Calu3 (cell line): ENCODE data around the gene WDCP. TPM values are rescaled to one million over a fixed set of nuclear protein-coding genes. Genes with fewer than 3 reads are reported as not detected.

Source experiments
- BruUV-seq: library from RNA; stranded (reverse); fragments of 400-500 nt; replicated peaks from 2 replicates; lab custom pipeline; 2021; lab: Mats Ljungman, UMichigan
- CTCF ChIA-PET: fragments of 300-600 bp; sonication (Branson Sonifier 250); formaldehyde crosslinking; loops from one replicate; lab custom pipeline; 2022; ENCODE audit warnings: antibody characterized with exemption; lab: Charles Lee
- DNase-seq: peaks from one replicate; pipeline ENCODE4 v3.0.0; 2022
- H3K27ac Mint-ChIP-seq: one replicate; pipeline ENCODE4 v1.8.0; 2022; ENCODE audit warnings: mixed read lengths; ENCODE audit not compliant: unreplicated experiment
- H3K27me3 Mint-ChIP-seq: one replicate; pipeline ENCODE4 v1.8.0; 2022; ENCODE audit warnings: mixed read lengths; ENCODE audit not compliant: unreplicated experiment
- H3K36me3 Mint-ChIP-seq: one replicate; pipeline ENCODE4 v1.8.0; 2022; ENCODE audit warnings: mild to moderate bottlenecking, moderate library complexity, mixed read lengths; ENCODE audit not compliant: insufficient read depth, unreplicated experiment
- H3K4me1 Mint-ChIP-seq: one replicate; pipeline ENCODE4 v1.8.0; 2022; ENCODE audit warnings: mild to moderate bottlenecking, low read depth, mixed read lengths; ENCODE audit not compliant: unreplicated experiment
- H3K4me3 Mint-ChIP-seq: one replicate; pipeline ENCODE4 v1.8.0; 2022; ENCODE audit warnings: mild to moderate bottlenecking, low read depth, moderate library complexity, mixed read lengths; ENCODE audit not compliant: unreplicated experiment
- H3K9me3 Mint-ChIP-seq: one replicate; pipeline ENCODE4 v1.8.0; 2022; ENCODE audit warnings: low read depth, mixed read lengths; ENCODE audit not compliant: unreplicated experiment
- CTCF ChIP-seq: fragments of 200-600 bp; IDR thresholded peaks from one replicate; pipeline ENCODE4 v1.8.0; 2022; ENCODE audit warnings: antibody characterized with exemption; ENCODE audit not compliant: unreplicated experiment
- intact Hi-C: fragments of 100-400 bp; cut with micrococcal nuclease; formaldehyde crosslinking; loops from one replicate; pipeline ENCODE4 v1.10.0; 2022; ENCODE audit not compliant: unreplicated experiment
- total RNA-seq: library from RNA; stranded (reverse); gene quantifications from 2 replicates; pipeline ENCODE4 v1.2.3, GENCODE V29; 2022

Gene WDCP
- total RNA-seq, 1 experiment from 2014 or later = 17.2 TPM

- BruUV-seq = no TSS peak
- Mint-ChIP-seq H3K9me3 (no peaks in the 10 kb centered on the region), H3K36me3 (peaks cover 33% of the 10 kb centered on the region), H3K27me3 (no peaks in the 10 kb centered on the region), H3K4me1 (peaks cover 10% of the 10 kb centered on the region), H3K4me3 (no peak overlapping the region), H3K27ac (no peak overlapping the region)
- no peak for TF ChIP-seq CTCF
- CTCF ChIA-PET = interaction anchor here (0.7 kb wide), 1 partner anchor 70 kb away, joined by 5 read pairs; no protein-coding TSS in a partner anchor
- intact Hi-C loops = no loop called here
- no peak for DNase-seq
These were observed 39.8 kb upstream of the WDCP start for GRCh38 chr2:24087032-24087431.

GRCh38 chr2:24086241-24086640 is 39.0 kb upstream of the WDCP start:
- no peak for TF ChIP-seq CTCF
- CTCF ChIA-PET = interaction anchor here (0.7 kb wide), 2 partner anchors 21 to 1330 kb away, joined by 3 to 4 read pairs; no protein-coding TSS in a partner anchor
- DNase-seq = no peak
- H3K4me3 Mint-ChIP-seq = no peak overlapping the region
- no peaks in the 10 kb centered on the region for H3K9me3 Mint-ChIP-seq
- H3K4me1 Mint-ChIP-seq = peaks cover 10% of the 10 kb centered on the region
- H3K36me3 Mint-ChIP-seq = peaks cover 34% of the 10 kb centered on the region
- no TSS peak for BruUV-seq
- H3K27me3 Mint-ChIP-seq = no peaks in the 10 kb centered on the region
- no peak overlapping the region for H3K27ac Mint-ChIP-seq
- intact Hi-C loops = no loop called here

GRCh38 chr2:24085200-24085489 is 38.0 kb upstream of the WDCP start:
- H3K4me3 Mint-ChIP-seq = peak overlapping the region; percentile 86
- H3K4me1 Mint-ChIP-seq = peaks cover 10% of the 10 kb centered on the region
- H3K27me3 Mint-ChIP-seq = no peaks in the 10 kb centered on the region
- H3K36me3 Mint-ChIP-seq = peaks cover 35% of the 10 kb centered on the region
- BruUV-seq = no TSS peak
- peak overlapping the region; percentile 80 for H3K27ac Mint-ChIP-seq
- intact Hi-C loops = no loop called here
- TF ChIP-seq CTCF = no peak
- DNase-seq = no peak
- no peaks in the 10 kb centered on the region for H3K9me3 Mint-ChIP-seq
- CTCF ChIA-PET = interaction anchor here (1.7 to 2.0 kb wide), 5 partner anchors 9 to 260 kb away, joined by 5 to 15 read pairs (median 13); partner anchors contain the start of genes ATAD2B, FAM228B, PFN4 and SF3B6

- peak within 1 kb of the TSS; percentile 80 for H3K27ac Mint-ChIP-seq
- H3K27me3 Mint-ChIP-seq = no peaks in the 10 kb centered on the region
- no TSS peak for BruUV-seq
- TF ChIP-seq CTCF = peak; percentile 98
- H3K4me1 Mint-ChIP-seq = peaks cover 10% of the 10 kb centered on the region
- CTCF ChIA-PET = interaction anchor here (0.5 to 2.0 kb wide), 12 partner anchors 8 to 718 kb away, joined by 3 to 15 read pairs (median 4); partner anchors contain the start of genes ATAD2B, FAM228B, PFN4 and SF3B6
- DNase-seq = peak; percentile 97
- peaks cover 40% of the 10 kb centered on the region for H3K36me3 Mint-ChIP-seq
- peak within 1 kb of the TSS; percentile 86 for H3K4me3 Mint-ChIP-seq
- intact Hi-C loops = loop anchor here (1.0 kb wide), 2 partner anchors 96 to 260 kb away; no protein-coding TSS in a partner anchor
- no peaks in the 10 kb centered on the region for H3K9me3 Mint-ChIP-seq
These were observed 37.4 kb upstream of the WDCP start, which contains the start of gene TP53I3 for GRCh38 chr2:24084386-24085199. Gene TP53I3, minus strand, starts transcription at chr2:24084834. Its CDS starts 508 bp downstream, at chr2:24084326.
